CD4-positive, alpha-beta T cell (primary cell): Measurements from ENCODE around the gene EGR2. TPM values are rescaled to one million over a fixed set of nuclear protein-coding genes. Genes with fewer than 3 reads are reported as not detected.

Experiments
- ATAC-seq: fragments of 200-7000 bp; cut with Tn5 transposase; one replicate; pipeline ENCODE4 v1.10.0; 2022; ENCODE audit warnings: mild to moderate bottlenecking; ENCODE audit not compliant: poor library complexity
- CTCF ChIA-PET: fragments of 350-600 bp; sonication (Branson Sonifier 250); formaldehyde crosslinking; loops from one replicate; lab custom pipeline; 2021; ENCODE audit warnings: antibody characterized with exemption, inconsistent platforms; lab: Charles Lee
- POLR2A ChIA-PET: fragments of 350-600 bp; sonication (Branson Sonifier 250); formaldehyde crosslinking; loops from one replicate; lab custom pipeline; 2021; ENCODE audit warnings: antibody characterized with exemption, inconsistent platforms; lab: Charles Lee
- DNase-seq, 14 experiments: peaks; one replicate each; pipeline ENCODE4 v3.0.0-alpha.2; 2013 to 2020; ENCODE audit warnings: mixed read lengths in 2 of 14
- H3K27ac ChIP-seq, 2 donors: one replicate each; pipeline versions ENCODE4 v1.5.1 to v1.7.0; 2013; ENCODE audit warnings: low read length in 2 of 2, low read depth in 1 of 2, mild to moderate bottlenecking in 1 of 2
- H3K27me3 ChIP-seq, 2 experiments: 1 replicate in 1 of 2; 2 replicates in 1 of 2; pipeline versions ENCODE4 v1.6.1 to v1.7.0; 2013; ENCODE audit warnings: low read length in 2 of 2, control low read depth in 1 of 2, mild to moderate bottlenecking in 1 of 2, moderate library complexity in 1 of 2; ENCODE audit not compliant: insufficient read depth in 2 of 2, control insufficient read depth in 1 of 2
- H3K36me3 ChIP-seq: one replicate; pipeline ENCODE4 v1.6.1; 2013; ENCODE audit warnings: low read length, control low read depth; ENCODE audit not compliant: insufficient read depth
- H3K4me1 ChIP-seq: one replicate; pipeline ENCODE4 v1.6.1; 2013; ENCODE audit warnings: low read length, control low read depth; ENCODE audit not compliant: insufficient read depth
- H3K4me3 ChIP-seq: one replicate; pipeline ENCODE4 v1.5.1; 2013; ENCODE audit warnings: mild to moderate bottlenecking, low read length, moderate library complexity
- H3K9me3 ChIP-seq, 2 experiments: 1 replicate in 1 of 2; 2 replicates in 1 of 2; pipeline versions ENCODE4 v1.6.1 to v1.7.0; 2013; ENCODE audit warnings: low read length in 2 of 2, mild to moderate bottlenecking in 2 of 2, control low read depth in 1 of 2, moderate library complexity in 1 of 2; ENCODE audit not compliant: control insufficient read depth in 1 of 2, insufficient read depth in 1 of 2
- H3K27ac Mint-ChIP-seq: one replicate; pipeline ENCODE4 v1.8.0; 2020; ENCODE audit warnings: mixed read lengths
- H3K27me3 Mint-ChIP-seq: one replicate; pipeline ENCODE4 v1.8.0; 2021; ENCODE audit warnings: mixed read lengths
- H3K36me3 Mint-ChIP-seq: one replicate; pipeline ENCODE4 v1.8.0; 2021; ENCODE audit warnings: low read depth, mixed read lengths
- H3K4me1 Mint-ChIP-seq: one replicate; pipeline ENCODE4 v1.8.0; 2021; ENCODE audit warnings: low read depth, mixed read lengths
- H3K4me3 Mint-ChIP-seq: one replicate; pipeline ENCODE4 v1.8.0; 2020; ENCODE audit warnings: mild to moderate bottlenecking, mixed read lengths
- H3K9me3 Mint-ChIP-seq: one replicate; pipeline ENCODE4 v1.8.0; 2020; ENCODE audit warnings: mixed read lengths
- CTCF ChIP-seq: fragments of 200-600 bp; IDR thresholded peaks from one replicate; pipeline ENCODE4 v1.8.0; 2022; ENCODE audit warnings: antibody characterized with exemption, mild to moderate bottlenecking
- intact Hi-C, 2 experiments: fragments of 100-400 bp; cut with DNase I in 1 of 2; cut with micrococcal nuclease in 1 of 2; formaldehyde crosslinking; loops; one replicate each; pipeline versions ENCODE4 v1.15.1 to v1.9.0; 2023 to 2025; cut with DNase I, micrococcal nuclease
- total RNA-seq, 174 experiments: library from RNA in 2 of 174; stranded (reverse) in 2 of 174; gene quantifications; one replicate each; pipeline ENCODE4 v1.2.3 and lab custom pipeline; 2021 to 2026

Gene EGR2
- total RNA-seq, 2 experiments from 2014 or later, result 3.2 to 5.4 TPM

- H3K27ac ChIP-seq, result no peak overlapping the region
- Mint-ChIP-seq H3K27me3 (peaks cover 10% of the 10 kb centered on the region), H3K36me3 (no peaks in the 10 kb centered on the region), H3K27ac (no peak overlapping the region), H3K4me3 (no peak overlapping the region), H3K9me3 (peaks cover 15% of the 10 kb centered on the region), H3K4me1 (peaks cover 12% of the 10 kb centered on the region)
- DNase-seq, result no peak
- no peak overlapping the region for H3K4me3 ChIP-seq
- intact Hi-C loops, result no loop called here
- ATAC-seq, result no peak
- peaks cover 0 to 20% of the 10 kb centered on the region in 2 experiments for H3K9me3 ChIP-seq
- no peaks in the 10 kb centered on the region for H3K36me3 ChIP-seq
- no peak for TF ChIP-seq CTCF
- POLR2A ChIA-PET, result no interaction called here
- CTCF ChIA-PET, result interaction anchor here (1.2 kb wide), 1 partner anchor 21 kb away, joined by 3 read pairs; no protein-coding TSS in a partner anchor
- peaks cover 4 to 5% of the 10 kb centered on the region in 2 experiments for H3K27me3 ChIP-seq
- H3K4me1 ChIP-seq, result peaks cover 13% of the 10 kb centered on the region
Measured at GRCh38 chr10:62850646-62851045, 34.5 kb upstream of the EGR2 start.

- peaks cover 15% of the 10 kb centered on the region for H3K9me3 Mint-ChIP-seq
- H3K27ac Mint-ChIP-seq, result no peak overlapping the region
- ATAC-seq (no peak), DNase-seq (no peak)
- CTCF ChIA-PET, result no interaction called here
- peaks cover 5% of the 10 kb centered on the region for H3K4me1 Mint-ChIP-seq
- no peak overlapping the region for H3K27ac ChIP-seq
- H3K4me1 ChIP-seq, result no peaks in the 10 kb centered on the region
- TF ChIP-seq CTCF, result no peak
- H3K4me3 Mint-ChIP-seq, result no peak overlapping the region
- H3K27me3 Mint-ChIP-seq, result no peaks in the 10 kb centered on the region
- POLR2A ChIA-PET, result no interaction called here
- intact Hi-C loops, result no loop called here
- H3K27me3 ChIP-seq, result peaks cover 0 to 5% of the 10 kb centered on the region in 2 experiments
- peaks cover 0 to 20% of the 10 kb centered on the region in 2 experiments for H3K9me3 ChIP-seq
- H3K4me3 ChIP-seq, result no peak overlapping the region
- H3K36me3 ChIP-seq, result no peaks in the 10 kb centered on the region
- H3K36me3 Mint-ChIP-seq, result no peaks in the 10 kb centered on the region
Measured at GRCh38 chr10:62847433-62847832, 31.3 kb upstream of the EGR2 start.

- peaks cover 5% of the 10 kb centered on the region for H3K4me1 Mint-ChIP-seq
- H3K36me3 ChIP-seq, result no peaks in the 10 kb centered on the region
- peaks cover 15% of the 10 kb centered on the region for H3K9me3 Mint-ChIP-seq
- intact Hi-C loops, result no loop called here
- no peak overlapping the region for H3K4me3 Mint-ChIP-seq
- ATAC-seq (no peak), DNase-seq (no peak)
- no peak for TF ChIP-seq CTCF
- H3K9me3 ChIP-seq, result peaks cover 0 to 20% of the 10 kb centered on the region in 2 experiments
- no peak overlapping the region for H3K27ac ChIP-seq
- peaks cover 5% of the 10 kb centered on the region for H3K27me3 Mint-ChIP-seq
- H3K27me3 ChIP-seq, result peaks cover 0 to 5% of the 10 kb centered on the region in 2 experiments
- no peaks in the 10 kb centered on the region for H3K4me1 ChIP-seq
- ChIA-PET CTCF (no interaction called here), POLR2A (no interaction called here)
- H3K36me3 Mint-ChIP-seq, result no peaks in the 10 kb centered on the region
- no peak overlapping the region for H3K4me3 ChIP-seq
- no peak overlapping the region for H3K27ac Mint-ChIP-seq
Measured at GRCh38 chr10:62844280-62845011, 28.3 kb upstream of the EGR2 start.
